Smooth muscle cell of the pulmonary artery (primary cell): ENCODE measurements around the gene UCN3. TPM values are rescaled to one million over a fixed set of nuclear protein-coding genes. Genes with fewer than 3 reads are reported as not detected.

Source experiments
- total RNA-seq: library from RNA; depleted of rRNA; stranded (reverse); fragments of >200 nt; gene quantifications from 2 replicates; pipeline ENCODE4 v1.2.3, GENCODE V29; 2014

The UCN3 gene
- not detected in 2 replicates for total RNA-seq

GRCh38 chr10:5364890-5365338, at the start of gene UCN3:
UCN3 (plus strand) TSS chr10:5364966; CDS start chr10:5373721, 8,755 bp downstream.

GRCh38 chr10:5404208-5405041, 39.7 kb downstream of the UCN3 start, which contains the start of gene TUBAL3:
TUBAL3 (minus strand) TSS chr10:5404828; CDS start chr10:5404792, 36 bp downstream.

GRCh38 chr10:5412277-5412941, 47.6 kb downstream of the UCN3 start, which contains the start of gene NET1:
NET1 (plus strand) TSS chr10:5412557; CDS start chr10:5412693, 136 bp downstream.

Other genes starting within 250 kb of the UCN3 start
- gene AKR1C8, start 179.8 kb upstream of the UCN3 start, total RNA-seq = not detected in 2 replicates
- not detected in 2 replicates for gene AKR1C4, start 168.1 kb upstream of the UCN3 start, total RNA-seq
- gene TUBAL3, start 39.9 kb downstream of the UCN3 start, total RNA-seq = not detected in 2 replicates
- 21.6 and 21.9 TPM in 2 replicates for gene NET1, start 47.6 kb downstream of the UCN3 start, total RNA-seq
- not detected in 2 replicates for gene CALML5, start 134.6 kb downstream of the UCN3 start, total RNA-seq
- gene CALML3, start 160.0 kb downstream of the UCN3 start, total RNA-seq = not detected in 2 replicates